Putamen (tissue), 1 donor: ENCODE results near the gene ERICH2.

Experiments
- DNase-seq: peaks from one replicate; pipeline ENCODE4 v3.0.0-alpha.2; 2016; ENCODE audit warnings: low spot score

Gene ERICH2

DNA sequence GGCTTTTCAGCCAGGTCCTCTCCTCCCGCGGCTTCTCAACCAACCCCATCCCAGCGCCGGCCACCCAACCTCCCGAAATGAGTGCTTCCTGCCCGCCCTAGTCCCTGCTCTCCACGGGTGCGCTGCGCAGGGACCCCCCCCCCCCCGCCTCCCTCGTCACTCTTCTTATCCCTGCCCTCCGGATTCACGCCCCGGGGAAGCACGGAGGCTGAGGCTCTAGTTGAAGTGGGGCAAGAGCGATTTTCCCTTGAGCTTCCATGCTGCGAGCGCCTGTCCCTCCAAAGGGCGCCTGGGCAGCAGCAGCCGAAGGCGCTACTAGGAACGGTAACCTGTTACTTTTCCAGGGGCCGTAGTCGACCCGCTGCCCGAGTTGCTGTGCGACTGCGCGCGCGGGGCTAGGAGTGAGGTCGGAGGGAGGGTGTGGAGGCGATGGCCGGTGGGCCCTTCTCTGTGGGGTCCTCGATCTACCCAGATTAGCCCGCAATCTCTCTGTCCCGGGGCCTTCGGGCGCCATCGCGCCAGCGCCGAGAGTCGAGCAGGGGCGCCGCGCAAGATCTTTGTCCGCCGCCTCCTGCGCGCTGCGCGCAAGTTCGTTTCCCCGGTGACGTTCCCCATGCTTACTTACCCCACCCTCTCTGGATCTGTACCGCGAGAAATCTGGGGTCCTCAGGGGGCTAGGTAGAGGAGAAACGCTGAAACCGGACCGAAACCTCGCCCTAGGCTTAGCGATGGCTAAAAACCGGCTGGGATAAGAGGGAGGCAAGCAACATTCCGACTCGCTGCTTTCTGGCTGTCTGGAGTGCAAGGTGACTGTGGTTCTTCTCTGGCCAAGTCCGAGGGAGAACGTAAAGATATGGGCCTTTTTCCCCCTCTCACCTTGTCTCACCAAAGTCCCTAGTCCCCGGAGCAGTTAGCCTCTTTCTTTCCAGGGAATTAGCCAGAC, 47.2 kb downstream of the ERICH2 start:
- no peak for DNase-seq

DNA sequence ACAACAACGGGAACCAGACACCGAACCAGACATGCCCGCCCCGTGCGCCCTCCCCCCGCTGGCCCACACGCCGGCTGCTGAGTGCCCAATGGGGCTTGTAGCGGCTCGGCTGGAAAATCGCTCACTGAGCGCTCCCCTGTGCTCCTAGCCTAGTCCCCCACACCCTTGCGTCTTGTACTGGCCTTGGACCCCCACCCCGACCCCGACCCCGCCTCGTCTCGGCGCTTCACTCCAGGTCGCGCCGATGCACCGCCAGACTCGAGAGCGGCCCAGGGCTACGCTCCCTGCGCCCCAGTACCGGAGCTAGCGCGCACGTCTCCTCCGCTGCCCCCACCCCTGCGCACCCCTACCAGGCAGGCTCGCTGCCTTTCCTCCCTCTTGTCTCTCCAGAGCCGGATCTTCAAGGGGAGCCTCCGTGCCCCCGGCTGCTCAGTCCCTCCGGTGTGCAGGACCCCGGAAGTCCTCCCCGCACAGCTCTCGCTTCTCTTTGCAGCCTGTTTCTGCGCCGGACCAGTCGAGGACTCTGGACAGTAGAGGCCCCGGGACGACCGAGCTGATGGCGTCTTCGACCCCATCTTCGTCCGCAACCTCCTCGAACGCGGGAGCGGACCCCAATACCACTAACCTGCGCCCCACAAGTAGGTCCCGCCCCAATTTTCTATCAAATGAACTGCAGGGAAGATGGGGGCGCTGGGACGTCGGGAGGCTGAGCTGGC, 48.0 kb downstream of the ERICH2 start:
- no peak for DNase-seq

DNA sequence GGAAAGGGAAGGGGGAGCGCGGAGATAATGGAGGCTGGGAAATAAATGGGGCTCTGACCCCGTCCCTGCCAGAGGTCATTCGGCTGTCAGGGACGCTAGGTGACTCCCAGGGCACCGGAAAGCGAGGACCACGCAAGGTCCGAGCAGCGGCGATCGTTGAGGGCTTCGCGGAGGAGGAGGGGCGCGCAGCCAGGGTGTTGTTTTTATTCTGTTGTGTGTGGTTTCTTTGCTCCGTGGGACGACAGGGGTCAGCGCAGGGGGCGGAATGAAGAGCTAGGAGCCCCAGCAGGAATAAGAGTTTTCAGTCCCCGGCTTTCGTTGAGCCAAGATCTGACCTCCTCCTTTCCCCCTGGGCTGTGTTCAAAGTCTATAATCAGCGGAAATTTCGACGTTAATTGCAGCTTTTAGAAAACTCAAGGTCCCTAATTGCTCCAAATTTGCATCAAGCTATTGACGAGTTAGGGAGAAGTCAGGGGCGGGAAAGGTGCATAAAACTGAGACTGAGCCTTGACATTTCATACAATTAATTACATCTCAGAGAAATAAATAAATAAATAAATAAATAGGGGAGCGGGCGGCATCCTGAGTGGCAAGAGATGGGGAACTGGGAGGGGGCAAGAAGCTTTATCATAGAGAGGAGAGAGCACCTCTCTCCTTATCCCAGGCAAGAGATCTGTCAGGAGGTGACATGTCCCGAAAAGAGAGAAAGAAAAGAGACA, 48.7 kb downstream of the ERICH2 start:
- DNase-seq = no peak

DNA sequence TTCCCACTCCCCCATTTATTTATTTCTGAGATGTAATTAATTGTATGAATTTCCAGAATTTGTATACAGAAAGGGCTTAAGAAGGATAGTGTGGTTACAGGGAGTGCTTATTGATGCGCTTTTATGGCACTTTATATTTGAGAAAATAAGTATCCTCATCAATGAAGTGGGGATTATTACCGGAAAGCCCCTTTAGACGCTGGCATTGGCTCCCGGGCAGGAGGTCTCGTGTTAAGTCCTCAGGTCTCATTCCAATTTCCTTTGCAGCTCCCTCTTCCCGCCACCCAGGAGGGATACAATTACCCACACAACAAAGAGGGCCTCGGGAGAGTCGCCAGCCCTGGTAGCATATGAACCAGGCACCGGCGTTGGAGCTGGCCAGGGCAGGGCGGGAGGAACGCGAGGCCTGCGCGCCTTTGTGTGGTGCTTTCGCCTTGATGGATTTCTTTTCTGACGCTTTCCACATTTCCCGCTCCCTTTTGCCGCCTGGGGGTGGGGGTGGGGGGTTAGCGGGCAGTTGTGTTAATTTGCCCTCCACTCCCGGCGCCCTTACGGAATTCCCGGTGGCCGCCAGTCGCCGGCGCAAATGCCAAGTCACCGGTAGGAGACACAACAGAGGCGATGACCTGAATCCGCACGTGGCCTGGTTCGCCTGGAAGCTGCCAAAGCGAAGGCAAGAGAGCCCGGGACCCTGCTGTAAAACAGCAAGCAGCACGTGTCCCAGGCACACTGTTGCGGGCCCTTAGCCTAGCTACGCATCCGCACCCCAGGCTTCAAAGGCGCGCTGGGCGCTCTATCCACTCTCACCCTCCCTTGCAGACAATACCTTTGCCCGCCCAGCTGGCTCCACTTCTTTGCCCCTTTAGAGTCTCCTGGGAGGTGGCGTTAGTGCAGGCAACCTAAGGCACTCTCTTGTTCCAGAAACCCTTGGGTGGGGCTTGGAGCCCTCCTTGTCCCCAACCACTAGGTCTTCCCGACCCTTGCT, 49.8 kb downstream of the ERICH2 start:
- no peak for DNase-seq

DNA sequence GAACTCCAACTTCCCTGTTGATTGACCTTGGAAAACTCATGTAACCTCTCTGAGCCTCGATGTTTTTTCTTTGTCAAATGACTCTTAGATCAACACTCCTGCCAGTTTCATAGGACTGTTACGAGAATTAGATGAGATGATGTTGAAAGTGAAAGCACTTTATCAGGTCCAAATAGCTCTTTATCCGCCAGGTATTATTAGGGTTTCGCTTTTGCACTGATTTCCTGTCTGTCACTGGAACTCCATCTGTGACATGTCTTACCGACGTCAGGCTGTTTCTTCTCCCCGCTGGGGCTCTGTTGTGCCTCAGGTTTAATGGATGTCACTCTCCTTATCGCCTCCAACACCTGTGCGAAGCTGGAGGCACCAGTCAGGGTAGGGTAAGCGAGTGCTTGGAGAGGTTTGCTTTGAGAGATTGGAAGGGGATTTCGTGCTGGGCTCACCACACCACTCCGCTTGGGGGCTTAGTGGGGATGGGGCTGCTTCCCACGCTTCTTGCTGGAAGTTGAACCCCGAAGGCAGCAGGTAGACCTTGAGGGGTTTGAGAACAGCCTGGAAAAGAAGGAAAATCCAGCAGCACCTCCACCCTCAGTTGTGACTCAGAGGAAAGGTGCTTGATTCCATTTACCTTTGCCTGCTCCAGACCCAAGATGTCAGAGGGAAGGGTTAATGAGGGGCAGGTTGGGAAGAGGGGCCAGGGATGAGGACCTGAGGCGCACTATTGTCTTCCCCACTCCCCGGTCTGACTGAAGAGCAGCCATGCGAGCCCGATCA, 50.8 kb downstream of the ERICH2 start:
- DNase-seq = no peak

DNA sequence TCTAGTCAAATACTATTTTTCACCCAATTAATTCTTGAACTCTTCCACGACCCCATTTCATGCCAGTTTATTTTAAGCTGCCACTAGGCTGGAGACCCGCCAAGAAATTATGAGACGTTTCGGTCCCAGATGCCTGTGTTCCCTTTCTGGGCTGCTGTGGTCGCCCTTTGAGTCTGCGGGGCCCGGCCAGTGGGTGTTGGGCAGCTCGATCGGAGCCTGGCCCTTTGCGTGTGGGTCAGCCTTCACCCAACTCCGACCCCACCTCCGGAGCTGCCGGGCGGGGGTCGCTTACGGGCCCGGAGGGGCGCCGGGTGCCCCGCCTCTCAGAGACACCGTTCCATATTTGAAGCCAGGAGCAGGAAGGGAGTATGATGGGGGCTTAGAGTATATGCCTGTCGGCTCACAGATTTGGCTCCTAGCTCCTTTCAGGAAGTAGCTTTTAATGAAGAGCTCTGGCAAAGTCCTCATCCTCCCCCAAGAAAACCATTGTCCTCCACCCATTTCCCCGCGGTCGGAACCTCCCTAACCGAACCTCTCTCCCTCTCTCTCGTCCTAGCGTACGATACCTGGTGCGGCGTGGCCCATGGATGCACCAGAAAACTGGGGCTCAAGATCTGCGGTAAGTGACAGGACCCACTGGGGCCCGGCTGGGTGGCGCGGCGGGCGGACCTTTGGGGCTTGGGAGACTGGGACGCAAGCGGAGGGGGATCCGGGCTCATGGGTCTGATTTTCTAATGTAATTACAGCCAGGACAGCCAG, 51.5 kb downstream of the ERICH2 start:
- no peak for DNase-seq

DNA sequence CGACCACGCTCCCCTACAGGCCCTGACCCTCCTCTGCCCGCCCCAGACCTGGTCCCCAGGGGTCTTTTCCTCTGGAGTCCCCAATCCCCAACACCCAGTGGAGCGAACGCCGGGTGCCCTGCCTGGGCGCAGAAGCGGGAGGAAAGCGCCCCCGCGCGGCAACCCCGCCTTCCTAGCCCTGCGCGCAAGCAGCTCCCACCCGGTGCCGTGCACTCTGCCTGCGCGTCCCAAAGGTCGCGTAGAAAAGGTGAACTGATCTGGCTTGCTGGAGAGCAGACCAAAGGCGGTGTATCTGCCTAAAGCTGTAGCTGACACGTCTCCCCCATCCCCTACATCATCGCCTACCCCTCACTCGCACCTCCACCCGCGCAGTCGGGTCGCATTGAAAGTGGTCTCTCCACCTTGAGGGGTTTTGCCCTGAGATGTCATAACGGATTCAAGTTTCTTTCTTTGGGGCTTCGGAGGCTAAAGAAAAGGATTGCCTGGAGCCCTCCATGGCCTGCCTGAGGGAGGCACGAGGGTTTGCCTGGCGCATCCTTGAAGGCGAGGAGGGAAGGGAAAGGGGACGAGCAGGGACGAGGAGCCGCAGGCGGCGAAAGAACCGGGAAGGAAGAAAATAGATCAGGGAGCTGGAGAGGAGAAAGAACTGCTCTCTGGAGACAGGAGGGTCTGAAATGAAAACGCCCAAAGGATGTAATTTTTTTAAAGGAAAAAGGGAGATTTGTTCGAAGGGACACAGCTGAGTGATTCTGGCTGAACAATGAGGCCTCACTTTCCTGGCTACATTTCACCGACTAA, 52.3 kb downstream of the ERICH2 start:
- no peak for DNase-seq

DNA sequence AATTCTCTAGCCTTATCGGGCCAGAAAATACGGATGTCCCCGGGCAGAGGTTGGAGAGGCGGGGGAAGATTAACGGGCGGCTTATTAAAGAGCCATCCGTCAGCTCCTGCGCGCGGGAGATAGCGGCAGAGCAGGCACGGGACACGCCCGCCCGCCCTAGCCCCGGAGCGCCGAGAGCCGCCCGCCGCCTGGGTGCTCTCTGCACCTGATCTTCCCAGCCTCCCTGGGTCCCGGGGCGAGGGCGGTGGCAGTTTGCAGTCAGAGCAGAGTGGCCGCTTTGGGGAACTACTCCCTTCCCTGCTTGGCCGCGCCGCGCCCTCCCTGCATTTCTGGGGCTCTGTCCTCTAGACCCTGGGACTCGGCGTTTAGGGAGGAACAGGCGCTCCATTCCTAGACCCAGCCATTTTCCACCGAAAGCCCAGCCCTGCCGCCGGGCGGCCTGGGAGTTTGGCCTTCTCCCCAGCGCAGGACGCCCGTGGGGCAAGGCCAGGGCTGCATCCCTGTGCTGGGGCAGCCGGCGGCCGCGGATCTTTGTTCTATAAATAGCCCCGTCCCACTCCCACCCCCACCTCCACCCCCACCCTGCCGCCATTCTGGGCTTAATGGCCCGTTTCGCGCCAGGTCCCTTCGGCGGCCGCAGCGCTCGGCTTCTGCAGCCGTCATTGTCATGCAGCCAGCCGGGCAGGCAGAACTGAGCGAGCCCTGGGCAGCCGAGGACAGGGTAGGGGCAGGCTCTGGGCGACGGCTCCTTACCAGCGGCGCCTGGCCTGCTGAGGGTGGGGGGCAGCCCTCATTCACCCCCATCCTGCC, 53.1 kb downstream of the ERICH2 start:
- DNase-seq = no peak

DNA sequence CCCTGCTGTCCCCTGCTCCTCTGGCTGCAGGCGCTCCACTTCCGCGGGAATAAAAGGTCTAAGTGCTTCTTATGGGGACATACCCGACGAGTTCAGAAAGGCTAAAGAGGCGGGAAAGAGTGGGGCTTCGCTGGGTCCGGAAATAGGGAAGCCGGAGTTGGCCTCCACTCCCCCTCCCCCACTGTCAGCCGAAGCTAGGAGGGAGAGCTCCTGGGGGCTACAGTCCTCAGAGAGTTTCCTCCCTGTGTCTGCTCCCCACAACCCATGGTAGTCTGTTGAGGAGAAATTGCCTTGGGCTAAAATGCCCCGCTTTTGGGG, 53.7 kb downstream of the ERICH2 start:
- DNase-seq = no peak

DNA sequence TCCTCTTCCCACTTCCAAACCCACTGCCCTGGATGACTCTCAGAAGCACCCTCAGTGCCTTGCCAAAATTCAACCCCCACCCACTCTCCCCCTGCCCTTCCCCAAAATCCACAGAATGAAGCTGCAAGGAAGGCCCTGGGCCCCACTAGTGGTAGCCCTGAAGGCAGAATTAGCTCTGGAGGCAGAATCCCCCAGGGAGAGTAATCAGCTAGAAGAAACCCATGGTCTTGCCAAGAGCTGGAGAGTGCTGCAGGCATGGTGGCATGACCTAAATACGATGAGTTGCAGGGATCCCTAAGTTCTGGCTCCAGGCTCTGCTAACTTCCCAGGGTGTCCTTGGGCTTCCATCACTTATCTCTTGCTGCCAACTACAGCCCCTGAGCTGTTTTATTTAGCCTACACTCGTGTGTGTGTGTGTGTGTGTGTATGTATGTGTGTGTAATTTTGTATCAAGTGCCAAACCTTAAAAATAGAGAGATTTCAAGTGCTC, 54.4 kb downstream of the ERICH2 start:
- DNase-seq = no peak

DNA sequence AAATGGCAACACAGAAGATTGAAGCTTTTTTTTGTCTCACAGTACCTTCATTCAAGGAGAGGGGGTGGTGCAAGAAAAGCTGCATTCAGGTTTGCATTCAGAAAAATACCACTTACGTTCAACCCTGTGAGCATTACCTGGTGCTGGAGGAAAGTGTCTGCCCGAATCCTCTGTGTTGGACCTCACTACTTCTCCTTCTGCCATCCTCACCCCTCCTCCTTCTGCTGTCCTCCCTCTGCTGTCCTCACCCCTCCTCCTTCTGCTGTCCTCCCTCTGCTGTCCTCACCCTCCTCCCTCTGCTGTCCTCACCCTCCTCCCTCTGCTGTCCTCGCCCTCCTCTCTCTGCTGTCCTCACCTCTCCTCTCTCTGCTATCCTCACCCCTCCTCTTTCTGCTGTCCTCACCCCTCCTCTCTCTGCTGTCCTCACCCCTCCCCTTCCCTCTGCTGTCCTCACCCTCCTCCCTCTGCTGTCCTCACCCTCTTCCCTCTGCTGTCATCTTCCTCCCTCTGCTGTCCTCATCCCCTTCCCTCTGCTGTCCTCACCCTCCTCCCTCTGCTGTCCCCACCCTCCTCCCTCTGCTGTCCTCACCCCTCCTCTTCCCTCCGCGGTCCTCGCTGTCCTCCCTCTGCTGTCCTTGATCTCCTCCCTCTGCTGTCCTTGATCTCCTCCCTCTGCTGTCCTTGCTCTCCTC, 57.8 kb downstream of the ERICH2 start:
- no peak for DNase-seq

DNA sequence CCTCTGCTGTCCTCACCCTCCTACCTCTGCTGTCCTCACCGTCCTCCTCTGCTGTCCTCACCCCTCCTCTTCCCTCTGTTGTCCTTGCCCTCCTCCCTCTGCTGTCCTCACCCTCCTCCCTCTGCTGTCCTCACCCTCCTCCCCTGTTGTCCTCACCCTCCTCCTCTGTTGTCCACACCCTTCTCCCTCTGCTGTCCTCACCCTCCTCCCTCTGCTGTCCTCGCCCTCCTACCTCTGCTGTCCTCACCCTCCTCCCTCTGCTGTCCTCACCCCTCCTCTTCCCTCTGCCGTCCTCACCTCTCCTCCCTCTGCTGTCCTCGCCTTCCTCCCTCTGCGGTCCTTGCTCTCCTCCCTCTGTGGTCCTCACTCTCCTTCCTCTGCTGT, 58.3 kb downstream of the ERICH2 start:
- DNase-seq = no peak

DNA sequence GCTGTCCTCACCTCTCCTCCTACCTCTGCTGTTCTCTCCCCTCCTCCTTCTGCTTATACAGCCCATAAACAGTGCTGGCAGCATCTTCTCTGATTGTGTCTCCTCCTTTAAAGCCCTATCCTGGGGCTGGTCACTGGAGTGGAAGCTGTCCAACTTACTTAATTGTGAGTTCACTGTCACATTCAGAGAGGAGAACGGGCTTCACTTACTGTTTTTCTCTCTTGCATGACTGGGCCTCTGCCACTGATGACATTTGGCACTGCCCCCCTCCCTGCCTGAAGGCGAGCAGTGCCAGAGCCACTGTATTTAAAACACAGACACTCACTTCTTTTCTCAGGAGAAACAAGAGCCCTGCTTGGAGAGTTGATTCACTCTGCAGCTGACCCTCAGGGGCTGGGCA, 58.9 kb downstream of the ERICH2 start:
- no peak for DNase-seq

DNA sequence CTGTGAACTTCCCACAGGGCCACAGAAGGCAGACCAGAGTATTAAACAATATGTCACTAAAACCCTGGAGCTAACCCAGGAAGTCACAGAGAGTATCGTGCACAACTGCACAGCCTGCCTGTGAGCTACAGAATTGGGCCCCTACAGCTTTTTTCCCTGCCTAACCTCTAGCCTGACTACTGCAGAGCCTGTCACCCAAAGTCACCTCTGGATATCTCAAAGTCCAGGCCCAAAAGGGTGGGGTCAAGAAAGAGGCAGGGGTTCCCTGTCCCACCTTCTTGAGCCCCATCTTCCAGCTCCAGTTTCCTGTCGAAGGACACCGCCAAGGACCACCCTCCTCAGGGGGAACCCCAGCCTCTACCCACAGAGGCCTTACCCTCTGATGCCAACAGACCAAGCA, 60.0 kb downstream of the ERICH2 start:
- DNase-seq = no peak

DNA sequence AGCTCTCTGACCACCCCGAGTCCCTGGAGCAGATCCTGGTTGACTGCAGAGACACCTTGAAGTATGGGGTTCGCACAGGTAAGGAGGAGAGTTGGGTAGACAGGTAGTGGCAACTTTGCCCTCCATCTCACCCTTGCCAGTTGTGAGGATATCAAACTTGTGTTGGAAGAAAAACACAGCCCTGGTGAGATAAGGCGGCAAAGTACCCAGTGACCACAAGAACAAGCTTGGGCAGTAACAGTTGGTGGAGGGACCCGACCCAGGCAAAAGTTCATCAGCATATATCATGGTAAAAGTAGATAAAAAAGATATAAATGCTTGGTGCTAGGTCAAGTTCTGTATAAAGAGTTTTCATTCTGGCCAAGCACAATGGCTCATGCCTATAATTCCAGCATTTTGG, 60.9 kb downstream of the ERICH2 start:
- DNase-seq = no peak

DNA sequence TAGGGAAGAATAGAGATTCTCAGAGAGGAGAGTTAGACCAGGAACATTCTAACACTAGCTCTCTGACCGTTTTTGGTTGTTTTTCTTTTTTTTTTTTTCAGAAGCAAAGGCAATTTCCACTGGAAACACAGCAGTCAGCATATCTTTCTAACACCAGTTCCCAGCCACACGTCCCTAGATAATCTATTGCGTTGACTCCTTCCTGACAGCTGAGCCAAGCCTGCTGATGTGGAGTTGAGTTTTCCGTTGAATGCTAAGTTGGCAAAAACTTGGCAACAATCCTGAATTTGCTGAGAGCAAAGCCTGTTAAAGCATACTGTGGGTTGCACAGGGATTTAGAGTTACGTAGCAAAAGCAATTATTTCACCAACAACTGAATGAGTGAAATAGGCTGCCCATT, 65.8 kb downstream of the ERICH2 start:
- peak; percentile 77 for DNase-seq

DNA sequence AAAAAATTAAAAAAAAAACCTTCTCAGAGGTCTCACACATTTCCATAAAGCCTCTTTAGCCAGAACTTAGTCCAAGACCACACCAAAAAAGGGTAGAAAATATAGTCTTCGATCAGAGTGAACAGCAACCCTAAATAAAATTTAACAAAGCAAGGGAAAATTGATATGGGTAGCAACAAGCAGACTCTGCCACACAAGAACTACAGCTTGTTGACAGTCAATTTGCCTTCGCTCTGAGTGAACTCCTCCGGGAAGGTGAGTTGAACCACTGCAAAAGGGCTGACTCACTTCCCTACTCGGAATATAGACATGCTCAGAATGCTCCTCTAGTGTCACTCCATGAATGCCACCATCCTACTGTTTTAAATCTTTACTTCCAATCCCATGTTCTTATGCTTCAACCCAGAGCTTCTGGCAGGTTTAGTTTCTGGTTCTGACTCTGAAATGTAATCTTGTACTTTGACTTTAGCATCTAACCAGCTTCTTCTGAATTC, 70.6 kb downstream of the ERICH2 start:
- no peak for DNase-seq
